GM23338 (cell line): ENCODE results near the gene ANXA3. TPM values are rescaled to one million over a fixed set of nuclear protein-coding genes. Genes with fewer than 3 reads are reported as not detected.

Experiments
- ATAC-seq: fragments of 200-7000 bp; cut with Tn5 transposase; 3 replicates; pipeline ENCODE4 v1.9.1; 2020
- DNase-seq: peaks from one replicate; pipeline ENCODE4 v3.0.0-alpha.2; 2015; ENCODE audit warnings: low spot score
- H2AFZ ChIP-seq: fragments of 200-600 bp; sonication (generic); 2 replicates; pipeline ENCODE4 v1.8.0; 2016; ENCODE audit warnings: antibody characterized with exemption, mild to moderate bottlenecking, moderate library complexity
- H3F3A ChIP-seq: fragments of 200-600 bp; sonication (generic); replicated peaks from 2 replicates; pipeline ENCODE4 v1.8.0; 2017; ENCODE audit warnings: antibody characterized with exemption, mixed run types, low read depth
- H3K27ac ChIP-seq: fragments of 200-600 bp; sonication (generic); 2 replicates; pipeline ENCODE4 v1.6.1; 2016; ENCODE audit warnings: low read depth
- H3K27me3 ChIP-seq: fragments of 200-600 bp; sonication (generic); 2 replicates; pipeline ENCODE4 v1.8.0; 2016; ENCODE audit warnings: mild to moderate bottlenecking, mixed run types, moderate library complexity; ENCODE audit not compliant: insufficient read depth
- H3K36me3 ChIP-seq: fragments of 200-600 bp; sonication (generic); 2 replicates; pipeline ENCODE4 v1.8.0; 2016; ENCODE audit warnings: mild to moderate bottlenecking; ENCODE audit not compliant: insufficient read depth
- H3K4me1 ChIP-seq: fragments of 200-600 bp; sonication (generic); 2 replicates; pipeline ENCODE4 v1.8.0; 2016; ENCODE audit warnings: mild to moderate bottlenecking, moderate library complexity; ENCODE audit not compliant: insufficient read depth
- H3K4me2 ChIP-seq: fragments of 200-600 bp; sonication (generic); 2 replicates; pipeline ENCODE4 v1.7.1; 2017; ENCODE audit warnings: mixed run types
- H3K4me3 ChIP-seq: fragments of 200-600 bp; sonication (generic); 2 replicates; pipeline ENCODE4 v1.6.1; 2016; ENCODE audit warnings: mixed run types
- H3K79me2 ChIP-seq: fragments of 200-600 bp; sonication (generic); replicated peaks from 2 replicates; pipeline ENCODE4 v1.8.0; 2017; ENCODE audit warnings: mild to moderate bottlenecking; ENCODE audit not compliant: insufficient read depth
- H3K9me2 ChIP-seq: fragments of 200-600 bp; sonication (generic); 2 replicates; pipeline ENCODE4 v1.8.0; 2017; ENCODE audit not compliant: insufficient read depth
- H4K20me1 ChIP-seq: fragments of 200-600 bp; sonication (generic); replicated peaks from 2 replicates; pipeline ENCODE4 v1.8.0; 2017; ENCODE audit warnings: mild to moderate bottlenecking; ENCODE audit not compliant: insufficient read depth
- H3K27ac Mint-ChIP-seq: 2 replicates; pipeline ENCODE4 v1.8.0; 2020; ENCODE audit warnings: inconsistent platforms, mild to moderate bottlenecking, moderate library complexity, mixed read lengths
- H3K27me3 Mint-ChIP-seq: 3 replicates; pipeline ENCODE4 v1.8.0; 2022; ENCODE audit warnings: low read depth, mild to moderate bottlenecking, moderate library complexity, mixed read lengths, inconsistent platforms; ENCODE audit not compliant: insufficient read depth, poor library complexity
- H3K36me3 Mint-ChIP-seq: 3 replicates; pipeline ENCODE4 v1.8.0; 2021; ENCODE audit warnings: low read depth, mild to moderate bottlenecking, inconsistent platforms, moderate library complexity, mixed read lengths
- H3K4me1 Mint-ChIP-seq: 3 replicates; pipeline ENCODE4 v1.8.0; 2020; ENCODE audit warnings: mild to moderate bottlenecking, inconsistent platforms, mixed read lengths
- H3K4me3 Mint-ChIP-seq: 3 replicates; pipeline ENCODE4 v1.8.0; 2021; ENCODE audit warnings: moderate library complexity, mild to moderate bottlenecking, inconsistent platforms, mixed read lengths
- H3K9me3 Mint-ChIP-seq: 3 replicates; pipeline ENCODE4 v1.8.0; 2020; ENCODE audit warnings: moderate library complexity, mild to moderate bottlenecking, inconsistent platforms, mixed read lengths
- CREB1 ChIP-seq: fragments of 250-450 bp; sonication (Bioruptor Pico); IDR thresholded peaks from 2 replicates; pipeline ENCODE4 v1.5.0; 2020; ENCODE audit warnings: low read depth, mild to moderate bottlenecking, moderate library complexity
- EZH2 ChIP-seq: fragments of 200-600 bp; sonication (generic); IDR thresholded peaks from one replicate; pipeline ENCODE4 v1.8.0; 2017; ENCODE audit warnings: antibody characterized with exemption, mild to moderate bottlenecking, low read depth; ENCODE audit not compliant: unreplicated experiment
- EZH2phosphoT487 ChIP-seq: fragments of 200-600 bp; sonication (generic); IDR thresholded peaks from one replicate; pipeline ENCODE4 v1.8.1; 2018; ENCODE audit warnings: antibody characterized with exemption; ENCODE audit not compliant: unreplicated experiment
- NANOG ChIP-seq: IDR thresholded peaks from 2 replicates; pipeline ENCODE4 v1.6.1; 2016; ENCODE audit warnings: antibody characterized with exemption, borderline replicate concordance
- POLR2AphosphoS5 ChIP-seq: IDR thresholded peaks from 2 replicates; pipeline ENCODE4 v1.6.1; 2016; ENCODE audit warnings: antibody characterized with exemption, low read depth
- STAT1 ChIP-seq: IDR thresholded peaks from one replicate; pipeline ENCODE4 v1.6.1; 2016; ENCODE audit warnings: antibody characterized with exemption; ENCODE audit not compliant: unreplicated experiment
- ZNF114 ChIP-seq: fragments of 250-450 bp; sonication (Bioruptor Pico); IDR thresholded peaks from 2 replicates; pipeline ENCODE4 v1.5.0; 2020; ENCODE audit warnings: mild to moderate bottlenecking, moderate library complexity
- ZNF331 ChIP-seq: fragments of 250-450 bp; sonication (Bioruptor Pico); IDR thresholded peaks from 2 replicates; pipeline ENCODE4 v1.5.0; 2020; ENCODE audit warnings: low read depth, mild to moderate bottlenecking, moderate library complexity
- polyA plus RNA-seq: library from polyadenylated mRNA; unstranded; fragments of >200 nt; fragmentation: Nextera tagmentation; extraction: Ambion mirVana; gene quantifications from 2 replicates; pipeline ENCODE4 v1.2.1, GENCODE V29; 2016
- total RNA-seq: library from RNA; depleted of rRNA; stranded (reverse); fragments of >200 nt; shearing (Covaris generic); gene quantifications from 2 replicates; pipeline ENCODE4 v1.2.3, GENCODE V29; 2014
- TF ChIP-seq, protein P1 (sequence below): IDR thresholded peaks from 2 replicates; pipeline ENCODE4 v1.6.1; 2016; ENCODE audit warnings: antibody characterized with exemption
- TF ChIP-seq, protein P2 (sequence below), 2 experiments: fragments of 200-600 bp in 1 of 2; sonication (generic) in 1 of 2; conservative IDR thresholded peaks; 2 replicates each; pipeline versions ENCODE4 v1.5.1 to v1.6.1; 2016 to 2017; ENCODE audit warnings: antibody characterized with exemption in 2 of 2, low read depth in 2 of 2, mild to moderate bottlenecking in 2 of 2, moderate library complexity in 1 of 2

ANXA3 gene
- total and polyA plus RNA-seq, 2 experiments from 2014 or later = 20.3 to 31.5 TPM

DNA sequence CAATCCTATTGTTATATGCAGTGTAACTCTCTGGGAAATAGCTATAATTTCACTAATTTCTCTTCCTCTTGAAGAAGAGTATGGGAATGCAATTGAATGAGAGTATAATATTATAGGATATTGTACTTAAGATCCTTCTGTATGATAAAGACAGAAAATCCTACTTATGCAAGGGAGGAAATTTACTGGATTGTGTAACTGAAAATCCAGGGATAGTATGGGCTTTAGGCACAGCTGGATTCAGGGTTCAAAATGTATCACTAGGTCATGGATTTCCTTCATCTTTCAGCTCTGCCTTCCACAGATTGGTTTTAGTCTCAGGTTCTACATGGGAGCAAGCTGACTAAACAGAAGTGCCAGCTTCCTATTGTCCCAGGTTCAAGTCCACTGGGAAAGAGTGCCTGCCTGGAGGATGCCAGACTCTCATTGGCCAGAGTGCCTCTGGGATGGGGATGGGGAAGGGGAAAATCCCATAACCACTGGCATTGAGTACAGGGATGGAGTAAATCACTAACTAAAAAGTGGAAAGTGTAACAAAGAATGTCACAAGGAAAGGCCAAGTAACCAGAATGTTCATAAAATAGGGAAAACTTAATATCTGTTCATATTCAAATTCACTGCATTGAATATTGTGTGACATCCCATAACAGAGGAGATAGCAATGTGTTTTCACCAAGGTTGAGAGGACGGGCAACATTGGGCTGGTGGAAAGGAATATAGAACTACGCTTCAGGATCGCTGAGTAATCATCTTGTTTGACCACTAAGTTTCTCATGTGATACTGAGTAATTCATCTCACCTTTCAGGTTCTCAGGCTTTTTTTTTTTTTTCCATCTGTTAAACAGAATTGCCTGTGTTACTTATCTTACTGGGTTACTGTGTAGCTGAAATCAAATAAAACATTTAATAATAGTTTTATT, 75.7 kb downstream of the ANXA3 start:
- Mint-ChIP-seq H3K27ac (0 out of 2 replicates have a peak overlapping the region, but pooled peaks have one; percentile 51), H3K4me1 (peaks cover 7% of the 10 kb centered on the region; the same call in 1 of the 3 replicates), H3K27me3 (no peaks in the 10 kb centered on the region), H3K9me3 (no peaks in the 10 kb centered on the region), H3K36me3 (no peaks in the 10 kb centered on the region), H3K4me3 (no peak overlapping the region)
- Histone ChIP-seq H3K27me3 (no peaks in the 10 kb centered on the region), H3K4me1 (no peaks in the 10 kb centered on the region), H3K4me2 (no peak overlapping the region), H3K36me3 (no peaks in the 10 kb centered on the region), H3K9me2 (0 out of 2 replicates have a peak, but pooled peaks cover under 1% of the 10 kb centered on the region), H4K20me1 (no peaks in the 10 kb centered on the region), H3K4me3 (no peak overlapping the region), H3K27ac (no peak overlapping the region), H3F3A (no peaks in the 10 kb centered on the region), H2AFZ (no peak overlapping the region), H3K79me2 (no peaks in the 10 kb centered on the region)
- DNase-seq = no peak
- TF ChIP-seq, protein P1, sequence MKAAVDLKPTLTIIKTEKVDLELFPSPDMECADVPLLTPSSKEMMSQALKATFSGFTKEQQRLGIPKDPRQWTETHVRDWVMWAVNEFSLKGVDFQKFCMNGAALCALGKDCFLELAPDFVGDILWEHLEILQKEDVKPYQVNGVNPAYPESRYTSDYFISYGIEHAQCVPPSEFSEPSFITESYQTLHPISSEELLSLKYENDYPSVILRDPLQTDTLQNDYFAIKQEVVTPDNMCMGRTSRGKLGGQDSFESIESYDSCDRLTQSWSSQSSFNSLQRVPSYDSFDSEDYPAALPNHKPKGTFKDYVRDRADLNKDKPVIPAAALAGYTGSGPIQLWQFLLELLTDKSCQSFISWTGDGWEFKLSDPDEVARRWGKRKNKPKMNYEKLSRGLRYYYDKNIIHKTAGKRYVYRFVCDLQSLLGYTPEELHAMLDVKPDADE = no peak
- TF ChIP-seq ZNF114 (CRISPR knock-in tag) (no peak), CREB1 (CRISPR knock-in tag) (no peak), EZH2phosphoT487 (no peak), STAT1 (no peak), NANOG (no peak), EZH2 (no peak), ZNF331 (no peak), POLR2AphosphoS5 (no peak)
- TF ChIP-seq, protein P2, sequence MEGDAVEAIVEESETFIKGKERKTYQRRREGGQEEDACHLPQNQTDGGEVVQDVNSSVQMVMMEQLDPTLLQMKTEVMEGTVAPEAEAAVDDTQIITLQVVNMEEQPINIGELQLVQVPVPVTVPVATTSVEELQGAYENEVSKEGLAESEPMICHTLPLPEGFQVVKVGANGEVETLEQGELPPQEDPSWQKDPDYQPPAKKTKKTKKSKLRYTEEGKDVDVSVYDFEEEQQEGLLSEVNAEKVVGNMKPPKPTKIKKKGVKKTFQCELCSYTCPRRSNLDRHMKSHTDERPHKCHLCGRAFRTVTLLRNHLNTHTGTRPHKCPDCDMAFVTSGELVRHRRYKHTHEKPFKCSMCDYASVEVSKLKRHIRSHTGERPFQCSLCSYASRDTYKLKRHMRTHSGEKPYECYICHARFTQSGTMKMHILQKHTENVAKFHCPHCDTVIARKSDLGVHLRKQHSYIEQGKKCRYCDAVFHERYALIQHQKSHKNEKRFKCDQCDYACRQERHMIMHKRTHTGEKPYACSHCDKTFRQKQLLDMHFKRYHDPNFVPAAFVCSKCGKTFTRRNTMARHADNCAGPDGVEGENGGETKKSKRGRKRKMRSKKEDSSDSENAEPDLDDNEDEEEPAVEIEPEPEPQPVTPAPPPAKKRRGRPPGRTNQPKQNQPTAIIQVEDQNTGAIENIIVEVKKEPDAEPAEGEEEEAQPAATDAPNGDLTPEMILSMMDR (conservative IDR thresholded peaks at IDR 0.05; ENCODE audit: low read depth in 2 of 2) = no peak
- ATAC-seq = no peak

DNA sequence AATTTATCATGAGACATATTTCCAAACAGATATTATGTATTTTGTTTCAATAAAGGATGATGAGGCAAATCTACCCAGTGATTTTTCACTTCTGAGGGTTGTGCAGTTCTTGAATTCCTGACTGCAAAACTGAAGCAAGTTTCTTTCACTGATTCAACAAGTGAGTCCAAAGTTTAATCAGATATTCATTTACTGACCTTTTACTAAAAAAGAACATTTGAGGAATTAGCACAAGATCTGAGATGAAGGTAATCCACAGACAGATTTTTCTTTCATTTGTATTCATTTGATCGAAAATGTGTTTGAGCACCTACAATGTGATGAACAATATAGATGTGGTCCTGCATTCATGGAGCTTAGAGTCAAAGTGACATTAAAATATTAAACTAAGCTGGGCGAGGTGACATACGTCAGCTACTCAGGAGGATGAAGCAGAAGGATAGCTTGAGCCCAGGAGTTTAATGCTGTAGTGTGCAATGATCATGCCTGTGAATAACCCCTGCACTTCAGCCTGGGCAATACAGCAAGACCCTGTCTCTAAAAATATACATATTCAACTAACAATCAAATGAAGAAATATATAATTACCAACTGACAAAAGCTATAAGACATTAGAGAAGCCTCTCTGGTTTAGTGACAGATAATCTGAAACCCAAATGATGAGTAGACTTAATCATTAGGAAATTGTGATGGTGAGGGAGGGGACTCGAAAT, 76.6 kb downstream of the ANXA3 start:
- ATAC-seq (no peak), DNase-seq (no peak)
- Histone ChIP-seq H3K79me2 (no peaks in the 10 kb centered on the region), H4K20me1 (no peaks in the 10 kb centered on the region), H3K4me3 (no peak overlapping the region), H3K27me3 (no peaks in the 10 kb centered on the region), H3F3A (no peaks in the 10 kb centered on the region), H3K9me2 (0 out of 2 replicates have a peak, but pooled peaks cover 2% of the 10 kb centered on the region), H3K4me2 (no peak overlapping the region), H2AFZ (no peak overlapping the region), H3K27ac (no peak overlapping the region), H3K36me3 (no peaks in the 10 kb centered on the region), H3K4me1 (no peaks in the 10 kb centered on the region)
- Mint-ChIP-seq H3K36me3 (no peaks in the 10 kb centered on the region), H3K27me3 (no peaks in the 10 kb centered on the region), H3K27ac (no peak overlapping the region), H3K9me3 (no peaks in the 10 kb centered on the region), H3K4me3 (no peak overlapping the region), H3K4me1 (peaks cover 4% of the 10 kb centered on the region; the same call in 1 of the 3 replicates)
- no peak for TF ChIP-seq ZNF331
